HG02840 (cell line): ENCODE measurements around the gene RAPGEF1.

Experiments used
- ATAC-seq: cut with Tn5 transposase; IDR thresholded peaks from one replicate; pipeline ENCODE4 v1.9.1; 2021; ENCODE audit warnings: mild to moderate bottlenecking, moderate library complexity, moderate number of reproducible peaks; ENCODE audit not compliant: unreplicated experiment, low FRiP score

The RAPGEF1 gene, protein sequence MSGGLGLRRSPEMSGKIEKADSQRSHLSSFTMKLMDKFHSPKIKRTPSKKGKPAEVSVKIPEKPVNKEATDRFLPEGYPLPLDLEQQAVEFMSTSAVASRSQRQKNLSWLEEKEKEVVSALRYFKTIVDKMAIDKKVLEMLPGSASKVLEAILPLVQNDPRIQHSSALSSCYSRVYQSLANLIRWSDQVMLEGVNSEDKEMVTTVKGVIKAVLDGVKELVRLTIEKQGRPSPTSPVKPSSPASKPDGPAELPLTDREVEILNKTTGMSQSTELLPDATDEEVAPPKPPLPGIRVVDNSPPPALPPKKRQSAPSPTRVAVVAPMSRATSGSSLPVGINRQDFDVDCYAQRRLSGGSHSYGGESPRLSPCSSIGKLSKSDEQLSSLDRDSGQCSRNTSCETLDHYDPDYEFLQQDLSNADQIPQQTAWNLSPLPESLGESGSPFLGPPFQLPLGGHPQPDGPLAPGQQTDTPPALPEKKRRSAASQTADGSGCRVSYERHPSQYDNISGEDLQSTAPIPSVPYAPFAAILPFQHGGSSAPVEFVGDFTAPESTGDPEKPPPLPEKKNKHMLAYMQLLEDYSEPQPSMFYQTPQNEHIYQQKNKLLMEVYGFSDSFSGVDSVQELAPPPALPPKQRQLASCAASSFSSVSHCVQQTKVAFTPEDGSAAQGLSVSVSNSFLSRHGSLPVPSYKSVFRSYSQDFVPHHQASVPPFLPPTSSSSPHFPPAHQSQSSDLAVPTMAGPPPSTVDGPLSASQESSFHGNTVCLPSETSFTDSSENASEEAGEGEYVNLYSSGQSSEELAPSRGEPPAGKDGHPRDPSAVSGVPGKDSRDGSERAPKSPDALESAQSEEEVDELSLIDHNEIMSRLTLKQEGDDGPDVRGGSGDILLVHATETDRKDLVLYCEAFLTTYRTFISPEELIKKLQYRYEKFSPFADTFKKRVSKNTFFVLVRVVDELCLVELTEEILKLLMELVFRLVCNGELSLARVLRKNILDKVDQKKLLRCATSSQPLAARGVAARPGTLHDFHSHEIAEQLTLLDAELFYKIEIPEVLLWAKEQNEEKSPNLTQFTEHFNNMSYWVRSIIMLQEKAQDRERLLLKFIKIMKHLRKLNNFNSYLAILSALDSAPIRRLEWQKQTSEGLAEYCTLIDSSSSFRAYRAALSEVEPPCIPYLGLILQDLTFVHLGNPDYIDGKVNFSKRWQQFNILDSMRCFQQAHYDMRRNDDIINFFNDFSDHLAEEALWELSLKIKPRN (N-terminal part only)

DNA sequence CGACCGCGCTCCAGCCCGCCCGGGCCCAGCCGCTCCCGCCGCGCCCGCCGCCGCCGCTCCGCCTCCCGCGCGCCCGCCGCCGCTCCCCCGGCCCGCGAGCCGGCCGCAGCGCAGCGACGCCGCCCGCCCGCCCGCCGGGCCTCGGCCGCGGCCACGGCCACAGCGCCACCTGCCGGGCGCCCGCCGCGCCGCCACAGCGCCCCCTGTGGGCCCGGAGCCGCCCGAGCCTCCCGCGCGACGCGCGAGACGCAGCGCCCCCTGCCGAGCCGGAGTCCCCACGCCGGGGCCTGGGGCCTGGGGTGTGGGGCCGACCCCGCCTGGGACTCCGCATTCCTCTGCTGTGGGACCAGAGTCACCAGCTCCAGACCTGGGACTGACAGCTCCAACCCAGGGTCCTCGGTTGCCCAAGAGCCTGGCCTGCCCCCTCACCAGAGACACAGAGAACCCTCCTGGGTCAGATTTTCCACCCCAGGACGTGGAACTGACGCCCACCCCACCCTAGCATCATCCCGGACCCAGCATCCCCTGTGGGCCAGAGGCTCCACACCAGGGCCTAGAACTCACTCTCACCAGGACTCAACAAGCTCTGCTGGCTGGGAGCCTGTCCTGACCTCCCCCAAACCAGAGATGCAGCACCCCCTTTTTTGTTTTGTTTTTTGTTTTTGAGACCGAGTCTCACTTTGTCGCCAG is at the start of gene RAPGEF1:
TSS of gene RAPGEF1 (minus strand) at position 118 of the 690 bp plus-strand sequence. CDS start 246 bp downstream, outside the sequence.
- peak; percentile 44 for ATAC-seq

DNA sequence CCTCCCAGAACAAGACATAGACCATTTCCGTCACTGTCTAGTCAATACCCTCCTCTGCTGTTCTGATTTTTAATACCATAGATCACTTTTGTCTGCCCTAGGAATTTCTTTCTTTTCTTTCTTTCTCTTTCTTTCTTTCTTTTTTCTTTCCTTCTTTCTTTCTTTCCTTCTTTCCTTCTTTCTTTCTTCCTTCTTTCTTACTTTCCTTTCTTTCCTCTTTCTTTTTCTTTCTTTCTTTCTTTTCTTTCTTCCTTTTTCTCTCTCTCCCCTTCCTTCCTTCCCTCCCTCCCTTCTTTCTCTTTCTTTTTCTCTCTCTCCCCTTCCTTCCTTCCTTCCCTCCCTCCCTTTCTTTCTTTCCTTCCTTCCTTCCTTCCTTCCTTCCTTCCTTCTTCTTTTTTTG is 49.0 kb upstream of the RAPGEF1 start:
- no peak for ATAC-seq

DNA sequence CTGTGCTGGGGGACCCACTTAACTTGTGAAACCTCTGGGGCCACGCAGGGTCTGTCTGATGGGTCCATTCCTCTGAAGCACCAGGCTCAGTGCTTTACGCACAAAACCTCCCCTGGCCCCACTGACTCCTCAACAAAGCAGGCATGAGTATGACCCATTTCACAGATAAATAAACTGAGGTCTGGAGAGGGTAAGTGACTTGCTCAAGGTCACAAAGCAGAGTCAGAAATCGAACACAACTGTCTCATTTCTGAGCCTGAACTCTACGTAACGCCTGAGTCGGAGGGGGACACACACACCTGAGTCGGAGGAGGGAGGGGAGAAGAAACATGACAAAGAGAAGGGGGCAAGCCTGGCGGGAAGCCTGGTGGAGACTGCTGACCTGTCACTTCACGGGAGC is 48.0 kb upstream of the RAPGEF1 start:
- no peak for ATAC-seq

DNA sequence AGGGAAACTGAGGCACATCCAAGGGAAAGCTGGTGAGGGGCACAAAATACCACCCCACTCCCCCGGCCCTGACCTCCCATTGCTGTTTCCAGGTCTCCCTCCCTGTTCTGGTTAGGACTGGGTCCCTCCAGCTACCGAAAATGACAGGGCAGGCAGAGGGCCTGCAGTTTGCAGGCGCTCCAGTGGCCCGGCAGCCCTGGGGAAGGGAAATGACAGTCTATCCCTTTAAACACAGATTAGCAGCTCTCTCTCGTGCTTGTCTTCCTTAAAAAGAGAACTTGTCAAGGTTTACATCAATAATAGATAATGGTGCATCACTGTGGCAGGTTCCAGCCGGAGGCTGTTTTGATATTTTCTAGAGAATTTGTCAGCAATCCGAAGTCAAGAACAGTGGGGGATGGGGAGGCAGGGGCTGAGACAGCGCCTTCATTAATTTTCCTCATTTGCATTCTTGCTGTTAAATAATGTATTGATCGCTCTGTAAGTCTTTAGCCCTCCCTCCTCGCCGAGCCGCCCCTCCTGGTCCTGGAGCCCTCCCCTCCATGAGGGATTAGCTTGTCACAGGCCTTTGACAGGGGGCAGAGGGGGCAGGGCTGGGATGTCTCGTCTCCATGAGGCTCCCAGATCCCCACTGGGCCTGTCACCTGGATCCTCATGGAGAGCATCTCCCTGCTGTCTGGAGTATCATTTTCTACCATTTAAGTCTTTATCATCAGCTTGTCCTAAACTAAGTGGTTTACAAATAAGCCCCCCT is 45.0 kb upstream of the RAPGEF1 start:
- ATAC-seq = no peak

GRCh38 chr9:131781069-131781468 is 41.2 kb upstream of the RAPGEF1 start:
- ATAC-seq = no peak

GRCh38 chr9:131776473-131776872 is 36.6 kb upstream of the RAPGEF1 start:
- ATAC-seq = no peak

DNA sequence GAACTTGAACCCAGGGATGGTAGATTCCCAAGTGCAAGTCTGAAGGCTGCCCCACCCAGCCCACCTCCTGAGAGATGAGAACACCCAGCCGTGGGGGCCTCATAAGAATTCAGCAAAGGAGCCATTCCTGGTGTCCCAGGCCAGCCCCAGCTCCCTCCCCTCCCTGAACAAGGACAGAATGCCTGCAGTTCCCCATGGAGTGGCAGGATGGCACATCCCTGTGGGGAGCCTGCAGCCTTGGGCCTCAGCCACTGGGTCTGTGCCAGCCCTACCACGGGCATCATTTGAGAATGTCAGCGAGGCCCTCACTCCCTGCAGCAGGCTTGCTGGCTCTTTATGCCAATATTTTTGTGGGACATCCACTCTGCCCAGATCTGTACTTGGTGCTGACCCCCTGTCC is 36.2 kb upstream of the RAPGEF1 start:
- no peak for ATAC-seq

DNA sequence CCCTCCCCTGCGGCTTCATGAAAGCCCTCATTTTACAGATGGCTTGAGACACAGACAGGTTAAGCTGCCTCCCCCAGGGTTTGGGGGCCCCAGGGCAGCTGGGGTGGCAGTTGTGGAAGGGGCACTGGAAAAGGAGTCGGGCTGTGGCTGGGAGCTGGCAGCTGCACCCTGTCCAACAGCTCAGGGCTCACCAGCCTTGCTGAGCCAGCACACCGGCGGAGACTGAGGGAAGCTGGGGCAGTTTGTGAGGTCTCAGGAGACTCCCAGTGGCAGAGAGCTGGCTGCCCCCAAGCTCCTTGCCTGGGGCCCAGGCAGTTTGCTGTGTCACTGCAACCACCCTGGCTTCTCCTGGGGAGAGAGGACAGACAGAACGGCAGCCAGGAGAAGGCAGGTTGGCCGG is 34.8 kb upstream of the RAPGEF1 start:
- no peak for ATAC-seq

DNA sequence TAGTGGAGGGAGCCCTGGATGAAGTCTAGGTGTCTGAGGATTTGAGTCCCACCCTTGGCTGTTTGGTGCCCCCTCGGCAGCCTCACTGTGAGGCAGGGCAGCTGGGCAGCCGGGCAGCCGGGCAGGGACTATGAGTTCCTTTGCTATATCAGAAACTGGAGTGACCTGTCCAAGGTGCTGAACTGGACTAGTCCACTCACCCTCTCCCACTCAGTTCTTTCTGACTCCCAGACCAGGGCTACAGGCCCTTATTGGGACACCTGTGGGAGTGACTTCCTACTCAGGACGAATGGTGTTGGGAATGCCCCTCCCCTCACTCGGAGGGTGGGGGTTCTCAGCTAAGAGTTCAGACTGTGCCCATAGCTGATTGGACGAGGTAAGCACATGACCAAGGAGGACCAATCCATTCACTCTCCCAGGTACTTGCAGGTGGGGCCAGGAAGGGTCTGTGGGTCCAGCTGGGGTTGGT is 34.1 kb upstream of the RAPGEF1 start:
- ATAC-seq = no peak

- no peak for ATAC-seq
These were observed 33.1 kb upstream of the RAPGEF1 start for GRCh38 chr9:131772940-131773339.

GRCh38 chr9:131771646-131772045 is 31.8 kb upstream of the RAPGEF1 start:
- ATAC-seq = no peak

- ATAC-seq = no peak
These were observed 29.5 kb upstream of the RAPGEF1 start for GRCh38 chr9:131769361-131769760.

DNA sequence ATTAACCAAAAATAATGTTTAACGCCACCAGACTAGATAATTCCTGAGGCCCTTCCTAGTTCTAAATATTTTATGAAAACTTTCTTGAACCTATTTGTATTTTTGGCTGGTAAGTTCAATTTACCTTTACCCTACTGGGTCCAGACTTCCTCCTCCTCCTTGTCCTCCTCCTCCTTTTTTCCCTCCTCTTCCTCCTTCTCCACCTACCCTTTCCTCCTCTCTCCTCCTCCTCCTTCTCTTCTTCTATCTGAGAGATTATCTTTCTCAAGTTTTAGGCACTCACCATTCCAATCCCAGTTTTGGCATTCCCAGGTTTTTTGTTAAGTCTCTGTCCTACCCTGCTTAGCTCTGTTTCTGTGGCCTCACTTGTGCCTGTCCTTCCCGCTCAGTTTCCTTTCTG is 24.7 kb upstream of the RAPGEF1 start:
- ATAC-seq = no peak

DNA sequence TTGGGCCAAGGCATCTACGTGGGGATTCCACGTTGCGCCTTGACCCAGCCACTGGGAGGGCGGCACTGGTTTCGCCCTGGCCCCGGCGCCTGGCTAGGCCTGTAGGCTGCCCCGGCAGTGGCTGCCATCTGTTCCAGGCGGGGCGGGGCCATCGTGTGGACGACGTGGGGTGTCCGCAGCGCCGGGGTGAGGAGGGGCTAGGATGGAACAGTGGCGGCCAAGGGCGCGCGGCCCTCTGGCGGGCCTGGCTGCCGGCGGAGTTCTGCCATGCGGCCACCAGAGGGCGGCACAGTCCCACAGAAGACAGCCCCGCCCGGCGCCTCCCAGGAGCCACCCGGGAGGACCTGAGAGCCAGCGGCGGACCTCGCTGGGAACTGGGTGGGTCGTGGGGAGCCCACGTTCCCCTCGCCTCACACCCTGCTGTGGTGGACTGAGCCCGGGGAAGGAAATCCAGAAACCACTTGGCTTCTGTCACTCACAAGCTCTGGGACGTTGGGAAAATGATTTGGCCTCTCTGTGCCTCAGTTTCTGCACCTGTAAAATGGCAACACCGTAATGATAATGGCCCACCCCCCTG is 22.6 kb upstream of the RAPGEF1 start:
- no peak for ATAC-seq

DNA sequence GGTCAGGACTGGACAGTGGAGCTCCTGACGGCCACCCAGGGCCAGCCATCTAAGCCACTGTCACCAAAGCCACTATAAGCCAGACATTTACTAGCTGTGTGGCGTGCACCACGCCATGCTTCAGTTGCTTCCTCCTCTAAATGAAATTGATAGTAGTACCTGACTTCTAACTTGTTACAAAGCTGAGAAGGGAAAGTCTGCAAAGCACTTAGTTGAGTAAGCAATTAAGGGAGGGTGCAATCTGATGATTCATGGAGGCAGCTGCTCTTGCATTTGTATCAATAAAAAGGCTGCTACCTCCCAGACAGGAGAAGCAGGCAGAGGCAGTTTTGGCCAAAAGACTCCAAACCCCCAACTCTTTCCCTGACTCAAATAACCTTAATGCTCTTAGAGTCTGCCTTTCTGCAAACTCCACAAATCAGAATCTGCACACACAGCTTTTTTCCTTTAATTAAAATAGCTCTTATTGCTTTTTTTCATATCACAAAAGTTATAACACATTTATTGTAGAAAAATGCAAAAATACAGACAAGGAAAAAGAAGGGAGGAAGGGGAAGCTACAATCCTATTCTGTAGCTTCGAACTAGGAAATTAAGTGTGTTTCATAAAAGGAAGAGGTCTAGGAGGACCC is 19.3 kb upstream of the RAPGEF1 start:
- no peak for ATAC-seq

- no peak for ATAC-seq
These were observed 17.7 kb upstream of the RAPGEF1 start for GRCh38 chr9:131757549-131757948.

DNA sequence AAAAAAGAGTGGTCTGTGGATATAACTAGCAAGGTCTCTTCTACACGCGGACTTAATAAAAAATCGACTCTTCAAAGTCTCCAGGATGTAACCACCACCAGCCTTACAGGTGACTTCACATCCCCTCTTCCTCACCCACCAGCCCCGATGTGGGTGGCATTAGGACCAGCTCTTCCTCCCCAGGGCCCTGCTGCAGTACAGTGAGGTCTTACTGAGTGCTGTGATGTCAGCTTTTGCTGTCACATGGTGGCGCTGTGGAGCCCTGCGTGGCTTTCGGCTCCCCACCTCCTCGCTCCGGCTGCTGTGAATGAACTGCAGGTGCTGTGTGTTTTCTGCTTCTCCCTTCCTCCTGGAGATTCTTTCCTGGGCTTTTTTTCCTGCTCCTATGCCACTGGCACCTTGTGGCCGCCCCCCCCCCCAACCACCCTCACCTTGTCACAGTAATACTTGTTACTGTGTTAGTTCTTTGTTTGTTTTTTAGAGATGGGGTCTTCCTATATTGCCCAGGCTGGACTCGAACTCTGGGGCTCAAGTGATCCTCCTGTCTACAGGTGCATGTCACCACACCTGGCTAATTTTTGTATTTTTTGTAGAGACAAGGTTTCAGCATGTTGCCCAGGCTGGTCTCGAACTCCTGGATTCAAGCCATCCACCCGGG is 15.8 kb upstream of the RAPGEF1 start:
- no peak for ATAC-seq

DNA sequence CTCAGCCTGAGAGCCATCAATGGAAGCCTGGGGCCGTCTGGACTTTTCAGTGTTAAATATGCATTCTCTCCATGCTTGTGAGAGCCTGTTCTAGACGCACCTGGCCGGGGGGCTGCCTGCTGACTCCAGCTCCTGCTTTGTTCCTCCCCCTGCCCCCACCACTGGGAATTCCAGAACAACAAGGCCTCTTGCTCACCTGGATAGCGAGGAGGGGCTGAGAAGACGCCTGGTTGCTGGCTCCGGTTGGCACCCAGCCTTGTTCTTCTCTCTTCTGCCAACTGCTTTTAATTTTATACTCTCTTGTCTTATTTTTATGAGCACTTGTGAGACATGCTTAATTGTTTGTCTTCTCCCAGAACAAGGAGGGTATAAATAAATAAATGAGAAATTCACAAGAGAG is 15.0 kb upstream of the RAPGEF1 start:
- ATAC-seq = no peak
